ENCODE measurements around the gene EDAR. TPM values are rescaled to one million over a fixed set of nuclear protein-coding genes. Genes with fewer than 3 reads are reported as not detected.

The EDAR gene
- total and polyA plus RNA-seq, 9 donors, result 0.04 to 1.1 (median 0.08) TPM

GRCh38 chr2:108934583-108935245 lies 54.3 kb downstream of the EDAR start:
- no peaks in the 10 kb centered on the region for H3K27me3 ChIP-seq (ENCODE audit: control insufficient read depth, insufficient read depth, low read length)
- DNase-seq, result no peak
- WGBS (ENCODE audit: insufficient coverage), result 93% methylated on average over 7 of the region's 14 CpGs
- H3K4me3 ChIP-seq (ENCODE audit: low read length), result no peak overlapping the region
- no peak overlapping the region for H3K27ac ChIP-seq (ENCODE audit: low read length)
- H3K9me3 ChIP-seq (replicated peaks; ENCODE audit: control insufficient read depth, low read depth, low read length), result no peaks in the 10 kb centered on the region
- peaks cover 34% of the 10 kb centered on the region for H3K4me1 ChIP-seq (ENCODE audit: control insufficient read depth, insufficient read depth, low read length)
- no peaks in the 10 kb centered on the region for H3K36me3 ChIP-seq (ENCODE audit: control insufficient read depth, insufficient read depth, low read length)

GRCh38 chr2:108934151-108934550 lies 54.9 kb downstream of the EDAR start:
- Histone ChIP-seq H3K36me3 (ENCODE audit: control insufficient read depth, insufficient read depth, low read length) (no peaks in the 10 kb centered on the region), H3K4me1 (ENCODE audit: control insufficient read depth, insufficient read depth, low read length) (peaks cover 34% of the 10 kb centered on the region), H3K4me3 (ENCODE audit: low read length) (no peak overlapping the region), H3K27me3 (ENCODE audit: control insufficient read depth, insufficient read depth, low read length) (no peaks in the 10 kb centered on the region), H3K27ac (ENCODE audit: low read length) (no peak overlapping the region), H3K9me3 (replicated peaks; ENCODE audit: control insufficient read depth, low read depth, low read length) (no peaks in the 10 kb centered on the region)
- 77% methylated on average over 7 of the region's 7 CpGs for WGBS (ENCODE audit: insufficient coverage)
- no peak for DNase-seq

GRCh38 chr2:108933691-108934117 lies 55.3 kb downstream of the EDAR start:
- peaks cover 34% of the 10 kb centered on the region for H3K4me1 ChIP-seq (ENCODE audit: control insufficient read depth, insufficient read depth, low read length)
- no peaks in the 10 kb centered on the region for H3K9me3 ChIP-seq (replicated peaks; ENCODE audit: control insufficient read depth, low read depth, low read length)
- no peaks in the 10 kb centered on the region for H3K36me3 ChIP-seq (ENCODE audit: control insufficient read depth, insufficient read depth, low read length)
- 68% methylated on average over 6 of the region's 11 CpGs for WGBS (ENCODE audit: insufficient coverage)
- H3K4me3 ChIP-seq (ENCODE audit: low read length), result no peak overlapping the region
- peak; percentile 46 for DNase-seq
- no peaks in the 10 kb centered on the region for H3K27me3 ChIP-seq (ENCODE audit: control insufficient read depth, insufficient read depth, low read length)
- H3K27ac ChIP-seq (ENCODE audit: low read length), result no peak overlapping the region

GRCh38 chr2:108932736-108933332 lies 56.2 kb downstream of the EDAR start:
- Histone ChIP-seq H3K4me3 (ENCODE audit: low read length) (no peak overlapping the region), H3K27me3 (ENCODE audit: control insufficient read depth, insufficient read depth, low read length) (no peaks in the 10 kb centered on the region), H3K9me3 (replicated peaks; ENCODE audit: control insufficient read depth, low read depth, low read length) (no peaks in the 10 kb centered on the region), H3K36me3 (ENCODE audit: control insufficient read depth, insufficient read depth, low read length) (no peaks in the 10 kb centered on the region), H3K27ac (ENCODE audit: low read length) (no peak overlapping the region), H3K4me1 (ENCODE audit: control insufficient read depth, insufficient read depth, low read length) (peaks cover 32% of the 10 kb centered on the region)
- WGBS (ENCODE audit: insufficient coverage), result 41% methylated on average over 5 of the region's 10 CpGs
- peak; percentile 44 for DNase-seq

GRCh38 chr2:108931372-108931771 lies 57.6 kb downstream of the EDAR start:
- no peak for DNase-seq
- H3K27ac ChIP-seq (ENCODE audit: low read length), result no peak overlapping the region
- WGBS (ENCODE audit: insufficient coverage), result no CpG with 5 or more reads among the region's 1 CpG
- peaks cover 2% of the 10 kb centered on the region for H3K27me3 ChIP-seq (ENCODE audit: control insufficient read depth, insufficient read depth, low read length)
- no peaks in the 10 kb centered on the region for H3K9me3 ChIP-seq (replicated peaks; ENCODE audit: control insufficient read depth, low read depth, low read length)
- H3K4me3 ChIP-seq (ENCODE audit: low read length), result no peak overlapping the region
- H3K36me3 ChIP-seq (ENCODE audit: control insufficient read depth, insufficient read depth, low read length), result no peaks in the 10 kb centered on the region
- peaks cover 26% of the 10 kb centered on the region for H3K4me1 ChIP-seq (ENCODE audit: control insufficient read depth, insufficient read depth, low read length)

- 95% methylated on average over 14 of the region's 17 CpGs for WGBS (ENCODE audit: insufficient coverage)
- H3K4me1 ChIP-seq (ENCODE audit: control insufficient read depth, insufficient read depth, low read length), result peaks cover 23% of the 10 kb centered on the region
- no peak for DNase-seq
- H3K9me3 ChIP-seq (replicated peaks; ENCODE audit: control insufficient read depth, low read depth, low read length), result no peaks in the 10 kb centered on the region
- H3K4me3 ChIP-seq (ENCODE audit: low read length), result no peak overlapping the region
- H3K27ac ChIP-seq (ENCODE audit: low read length), result no peak overlapping the region
- H3K36me3 ChIP-seq (ENCODE audit: control insufficient read depth, insufficient read depth, low read length), result no peaks in the 10 kb centered on the region
- H3K27me3 ChIP-seq (ENCODE audit: control insufficient read depth, insufficient read depth, low read length), result peaks cover 2% of the 10 kb centered on the region
Observed at GRCh38 chr2:108929807-108930425, 59.1 kb downstream of the EDAR start.

GRCh38 chr2:108928660-108929377 lies 60.2 kb downstream of the EDAR start:
- no peaks in the 10 kb centered on the region for H3K9me3 ChIP-seq (replicated peaks; ENCODE audit: control insufficient read depth, low read depth, low read length)

GRCh38 chr2:108927936-108928659 lies 60.9 kb downstream of the EDAR start:
- DNase-seq, result peak; percentile 66
- peaks cover 24% of the 10 kb centered on the region for H3K4me1 ChIP-seq (ENCODE audit: control insufficient read depth, insufficient read depth, low read length)
- 82% methylated on average over 8 of the region's 8 CpGs for WGBS (ENCODE audit: insufficient coverage)

More at GRCh38 chr2:108928660-108929377, 60.2 kb downstream of the EDAR start:
- peaks cover 2% of the 10 kb centered on the region for H3K27me3 ChIP-seq (ENCODE audit: control insufficient read depth, insufficient read depth, low read length)
- peaks cover 24% of the 10 kb centered on the region for H3K4me1 ChIP-seq (ENCODE audit: control insufficient read depth, insufficient read depth, low read length)
- WGBS (ENCODE audit: insufficient coverage), result 87% methylated on average over 16 of the region's 17 CpGs
- no peak for DNase-seq
- H3K27ac ChIP-seq (ENCODE audit: low read length), result no peak overlapping the region
- H3K36me3 ChIP-seq (ENCODE audit: control insufficient read depth, insufficient read depth, low read length), result no peaks in the 10 kb centered on the region
- H3K4me3 ChIP-seq (ENCODE audit: low read length), result no peak overlapping the region

GRCh38 chr2:108927405-108927804 lies 61.6 kb downstream of the EDAR start:
- no peak for DNase-seq

More at GRCh38 chr2:108927936-108928659, 60.9 kb downstream of the EDAR start:
- Histone ChIP-seq H3K36me3 (ENCODE audit: control insufficient read depth, insufficient read depth, low read length) (no peaks in the 10 kb centered on the region), H3K9me3 (replicated peaks; ENCODE audit: control insufficient read depth, low read depth, low read length) (no peaks in the 10 kb centered on the region), H3K4me3 (ENCODE audit: low read length) (no peak overlapping the region), H3K27ac (ENCODE audit: low read length) (no peak overlapping the region), H3K27me3 (ENCODE audit: control insufficient read depth, insufficient read depth, low read length) (peaks cover 2% of the 10 kb centered on the region)

More at GRCh38 chr2:108927405-108927804, 61.6 kb downstream of the EDAR start:
- Histone ChIP-seq H3K9me3 (replicated peaks; ENCODE audit: control insufficient read depth, low read depth, low read length) (no peaks in the 10 kb centered on the region), H3K36me3 (ENCODE audit: control insufficient read depth, insufficient read depth, low read length) (no peaks in the 10 kb centered on the region), H3K4me3 (ENCODE audit: low read length) (no peak overlapping the region), H3K4me1 (ENCODE audit: control insufficient read depth, insufficient read depth, low read length) (peaks cover 17% of the 10 kb centered on the region), H3K27me3 (ENCODE audit: control insufficient read depth, insufficient read depth, low read length) (peaks cover 2% of the 10 kb centered on the region), H3K27ac (ENCODE audit: low read length) (no peak overlapping the region)
- WGBS (ENCODE audit: insufficient coverage), result 87% methylated on average over 7 of the region's 7 CpGs
